Activated CD8-positive, alpha-beta memory T cell treated with anti-CD3 and anti-CD28 coated beads for 36 hours (primary cell): Measurements from ENCODE around the gene SLC39A9. TPM values are rescaled to one million over a fixed set of nuclear protein-coding genes. Genes with fewer than 3 reads are reported as not detected.

ENCODE experiments used
- CTCF ChIA-PET: fragments of 350-600 bp; sonication (Branson Sonifier 250); formaldehyde crosslinking; loops from one replicate; lab custom pipeline; 2021; ENCODE audit warnings: antibody characterized with exemption; lab: Charles Lee
- POLR2A ChIA-PET: fragments of 350-600 bp; sonication (Branson Sonifier 250); formaldehyde crosslinking; loops from one replicate; lab custom pipeline; 2021; ENCODE audit warnings: antibody characterized with exemption; lab: Charles Lee
- total RNA-seq, 2 experiments: library from RNA; stranded (reverse); gene quantifications; one replicate each; pipeline ENCODE4 v1.2.3, GENCODE V29; 2021

SLC39A9 gene, protein sequence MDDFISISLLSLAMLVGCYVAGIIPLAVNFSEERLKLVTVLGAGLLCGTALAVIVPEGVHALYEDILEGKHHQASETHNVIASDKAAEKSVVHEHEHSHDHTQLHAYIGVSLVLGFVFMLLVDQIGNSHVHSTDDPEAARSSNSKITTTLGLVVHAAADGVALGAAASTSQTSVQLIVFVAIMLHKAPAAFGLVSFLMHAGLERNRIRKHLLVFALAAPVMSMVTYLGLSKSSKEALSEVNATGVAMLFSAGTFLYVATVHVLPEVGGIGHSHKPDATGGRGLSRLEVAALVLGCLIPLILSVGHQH
- total RNA-seq = 10 to 100 TPM; 53.6 to 54.9 TPM

DNA sequence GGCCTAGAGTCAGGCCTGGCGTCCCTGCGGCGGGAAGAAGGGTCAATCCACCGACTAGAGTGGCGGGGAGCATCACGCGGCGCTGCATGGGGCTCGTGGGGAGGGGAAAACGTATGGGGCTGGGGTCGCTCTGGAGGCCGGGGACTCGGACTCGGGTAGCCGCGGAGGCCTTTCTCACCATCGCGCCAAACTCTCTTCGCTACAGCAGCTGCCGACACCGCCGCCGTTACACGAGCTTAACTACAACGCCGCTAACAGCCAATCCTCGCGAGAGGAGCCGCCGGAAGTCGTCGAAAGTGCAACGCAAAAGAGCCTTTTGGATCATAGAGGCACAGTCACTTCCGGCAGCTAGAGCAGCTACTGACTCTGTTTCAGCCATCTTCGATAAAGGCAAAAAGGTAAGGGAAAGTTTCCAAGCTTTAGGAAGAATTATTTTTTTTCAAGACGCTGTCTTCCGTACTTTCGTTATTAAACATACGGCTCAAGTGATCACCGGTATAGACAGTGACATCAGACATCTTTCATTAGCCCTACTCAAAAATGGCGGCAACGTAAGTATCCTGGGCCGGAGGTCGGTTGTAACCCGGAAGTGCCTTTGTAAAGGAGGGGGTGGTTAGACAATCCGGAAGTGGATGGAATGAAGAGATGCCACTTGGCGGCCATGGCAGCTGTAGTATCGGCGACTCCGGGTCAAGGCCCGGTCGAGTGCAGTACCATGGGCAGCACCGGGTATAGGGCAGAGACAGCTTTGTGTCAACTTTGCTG lies at the start of gene SLC39A9, which contains the start of gene ERH:
TSS of gene SLC39A9 (plus strand) at position 640 of the 765 bp plus-strand sequence. CDS start 678 bp downstream, outside the sequence.
TSS of gene ERH (minus strand) at position 247 of the 765 bp plus-strand sequence. CDS start at position 181, 66 bp downstream.
- POLR2A ChIA-PET = interaction anchor here (0.5 to 1.1 kb wide), 7 partner anchors 19 to 251 kb away, joined by 3 read pairs; no protein-coding TSS in a partner anchor
- CTCF ChIA-PET = interaction anchor here (1.1 kb wide), 1 partner anchor 19 kb away, joined by 3 read pairs; no protein-coding TSS in a partner anchor

DNA sequence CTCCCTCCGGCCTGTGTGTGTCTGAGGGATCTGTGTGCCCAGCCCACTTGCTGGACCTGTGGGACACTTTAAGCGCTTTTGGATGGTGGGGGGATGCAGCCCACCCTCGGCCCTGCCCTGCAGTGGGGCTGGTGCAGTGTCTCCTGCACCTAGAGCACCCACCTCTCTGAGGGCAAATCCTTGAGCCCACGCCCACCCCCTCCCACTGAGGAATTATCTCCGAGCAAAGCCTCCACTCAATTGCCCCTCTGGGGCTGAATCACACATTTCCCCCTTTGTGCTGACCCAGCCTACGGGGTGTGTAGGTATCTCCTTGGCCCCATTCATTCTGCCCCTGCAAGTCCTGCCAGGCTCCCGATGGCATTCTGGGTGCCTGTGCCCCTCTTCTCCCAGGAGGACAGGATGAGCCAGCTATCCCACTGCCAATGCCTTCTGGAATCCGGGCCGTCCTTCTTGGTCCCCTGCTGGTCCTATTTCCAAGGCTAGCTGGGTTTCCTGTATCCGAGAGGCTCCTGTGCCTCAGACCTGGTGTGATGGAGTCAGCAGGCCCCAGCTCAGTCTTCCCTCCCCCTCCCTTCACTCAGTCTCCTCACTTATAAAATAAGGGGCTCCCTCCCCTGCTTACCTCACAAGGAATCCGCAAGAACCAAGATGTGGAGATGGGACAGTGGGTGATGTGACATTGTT lies 49.3 kb upstream of the SLC39A9 start:
- ChIA-PET POLR2A (no interaction called here), CTCF (no interaction called here)

DNA sequence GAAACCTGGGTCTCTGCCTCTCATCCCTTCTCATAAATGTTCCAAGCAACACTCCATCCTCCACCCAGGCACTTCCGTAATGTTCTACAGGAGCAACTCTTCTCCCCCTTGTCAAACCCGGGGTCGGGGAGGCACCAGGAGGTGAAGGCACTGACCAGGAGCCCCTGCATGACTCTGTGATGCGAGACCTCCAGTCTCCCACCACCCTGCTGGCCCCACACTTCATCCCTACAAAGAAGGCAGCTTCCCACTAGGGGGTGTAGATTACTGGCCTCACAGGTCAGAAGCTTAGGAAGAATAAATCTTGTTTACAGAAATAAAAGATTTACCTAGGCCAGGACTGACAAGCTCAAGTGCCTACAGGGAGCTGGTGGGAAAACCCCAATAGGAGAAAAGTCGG lies 47.6 kb upstream of the SLC39A9 start:
- CTCF ChIA-PET = no interaction called here
- POLR2A ChIA-PET = no interaction called here

DNA sequence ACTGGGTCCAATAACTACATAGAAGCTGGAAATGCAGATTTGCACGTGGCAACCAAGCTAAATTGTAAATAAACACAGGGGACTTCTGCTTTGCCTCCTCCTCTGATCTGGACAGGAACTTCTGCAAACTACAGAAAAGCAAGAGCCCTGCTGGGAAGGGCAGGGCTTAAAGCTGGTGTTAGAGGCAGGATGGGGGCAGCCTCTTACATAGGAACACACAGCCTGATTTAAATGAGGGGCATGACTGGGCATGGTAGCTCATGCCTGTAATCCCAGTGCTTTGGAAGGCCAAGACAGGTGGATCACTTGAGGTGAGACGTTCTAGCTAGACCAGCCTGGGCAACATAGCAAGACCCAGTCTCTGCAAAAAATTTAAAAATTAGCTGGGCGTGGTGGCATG lies 47.1 kb upstream of the SLC39A9 start:
- POLR2A ChIA-PET = no interaction called here
- CTCF ChIA-PET = interaction anchor here (0.8 kb wide), 1 partner anchor 19 kb away, joined by 7 read pairs; no protein-coding TSS in a partner anchor

DNA sequence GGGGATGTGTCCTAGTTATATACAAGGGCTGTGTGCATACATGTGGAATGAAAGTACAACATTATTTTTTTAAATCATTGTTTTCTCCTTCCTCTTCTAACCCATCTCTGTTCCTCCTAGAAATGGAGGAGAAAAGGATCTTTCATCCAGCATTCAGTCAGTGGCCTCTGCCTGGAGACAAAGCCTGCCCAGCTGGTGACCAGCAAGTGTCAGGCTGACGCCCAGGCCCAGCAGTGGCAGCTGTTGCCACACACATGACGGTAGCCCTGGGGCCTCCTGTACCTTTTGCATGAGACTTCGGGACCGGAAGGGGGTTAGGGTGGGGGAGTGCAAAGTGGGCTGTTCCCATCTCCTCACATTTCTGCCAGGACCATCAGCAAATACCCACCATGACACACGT lies 46.6 kb upstream of the SLC39A9 start:
- ChIA-PET POLR2A (no interaction called here), CTCF (interaction anchor here (0.8 kb wide), 1 partner anchor 19 kb away, joined by 7 read pairs; no protein-coding TSS in a partner anchor)

DNA sequence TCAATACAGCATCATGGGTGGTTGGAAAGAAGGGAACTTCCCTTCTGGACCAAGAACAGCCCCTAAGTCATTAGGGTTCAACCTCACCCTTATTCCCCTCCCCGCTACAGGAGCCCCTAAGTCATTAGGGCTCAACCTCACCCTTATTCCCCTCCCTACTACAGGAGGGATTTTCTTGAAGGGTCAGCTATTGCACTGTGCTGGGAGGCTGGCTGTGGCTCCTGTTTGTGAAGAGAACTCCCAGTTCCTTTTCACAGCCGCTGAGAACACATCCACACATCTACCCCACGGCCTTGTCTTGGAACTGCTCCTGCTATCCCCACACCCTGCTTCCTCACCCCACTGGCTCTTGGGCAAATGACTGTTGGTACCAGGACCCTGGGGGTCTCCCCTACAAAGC lies 45.3 kb upstream of the SLC39A9 start:
- POLR2A ChIA-PET = no interaction called here
- CTCF ChIA-PET = no interaction called here

DNA sequence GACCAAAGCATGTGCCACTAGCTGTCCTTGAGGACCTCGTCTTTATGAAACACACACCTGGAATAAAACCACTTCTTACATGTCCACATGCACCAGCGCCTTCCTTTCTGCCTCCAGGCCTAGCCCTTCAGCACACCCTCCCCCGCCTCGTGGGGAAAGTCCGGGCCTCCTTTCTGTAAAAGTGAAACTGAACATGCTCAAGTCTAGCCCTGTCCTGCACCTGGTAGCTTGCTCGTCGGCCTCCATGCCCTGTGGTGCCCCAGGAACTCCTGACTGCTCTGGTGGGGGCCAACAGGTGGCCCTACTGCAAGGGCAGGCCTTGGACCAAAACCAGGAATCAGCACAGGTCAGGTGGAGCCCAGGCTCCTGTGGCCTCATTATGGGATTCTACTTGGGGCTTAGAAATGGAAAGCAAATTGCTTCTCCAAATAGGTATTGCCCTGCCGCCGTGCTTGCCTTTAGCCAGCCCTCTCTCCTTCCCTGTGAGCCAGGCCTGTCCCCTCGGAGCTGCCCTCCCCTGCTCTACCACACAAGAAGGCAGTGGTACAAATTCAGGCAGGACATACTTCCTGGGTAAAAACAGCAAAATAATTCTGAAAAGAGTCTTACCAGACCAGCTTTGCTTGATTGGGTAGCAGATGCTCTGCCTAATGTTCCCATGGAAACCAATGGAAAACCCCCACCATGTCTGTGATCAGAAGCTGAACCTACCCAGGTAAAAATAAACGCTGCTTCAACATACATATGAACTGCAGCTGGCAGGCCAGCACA lies 43.9 kb upstream of the SLC39A9 start:
- CTCF ChIA-PET = no interaction called here
- POLR2A ChIA-PET = interaction anchor here (0.6 to 0.8 kb wide), 2 partner anchors 42 to 211 kb away, joined by 4 to 5 read pairs; no protein-coding TSS in a partner anchor

DNA sequence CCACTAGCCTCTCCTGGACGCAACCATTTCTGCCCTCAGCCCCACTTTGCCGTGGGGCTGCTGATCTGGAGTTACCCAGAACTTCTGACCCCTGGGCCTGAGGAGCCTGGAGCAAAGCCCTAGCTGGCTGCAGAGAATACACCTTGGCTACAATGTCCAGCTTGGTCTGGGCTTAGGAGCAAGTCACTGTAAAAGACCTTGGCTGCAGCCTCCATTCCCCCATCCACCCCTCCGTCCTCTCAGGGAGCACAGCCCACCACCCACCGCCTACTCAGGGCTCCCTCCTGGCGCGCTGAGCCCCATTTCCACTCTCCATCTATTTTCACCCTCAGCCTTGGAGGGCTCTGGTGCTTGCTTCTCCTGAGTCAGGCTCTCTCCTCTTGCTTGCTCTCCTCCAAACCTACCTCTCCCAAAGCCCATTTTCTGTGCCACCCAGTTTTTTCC lies 43.3 kb upstream of the SLC39A9 start:
- POLR2A ChIA-PET = interaction anchor here (0.6 to 0.8 kb wide), 2 partner anchors 41 to 212 kb away, joined by 4 to 5 read pairs; no protein-coding TSS in a partner anchor
- CTCF ChIA-PET = no interaction called here

DNA sequence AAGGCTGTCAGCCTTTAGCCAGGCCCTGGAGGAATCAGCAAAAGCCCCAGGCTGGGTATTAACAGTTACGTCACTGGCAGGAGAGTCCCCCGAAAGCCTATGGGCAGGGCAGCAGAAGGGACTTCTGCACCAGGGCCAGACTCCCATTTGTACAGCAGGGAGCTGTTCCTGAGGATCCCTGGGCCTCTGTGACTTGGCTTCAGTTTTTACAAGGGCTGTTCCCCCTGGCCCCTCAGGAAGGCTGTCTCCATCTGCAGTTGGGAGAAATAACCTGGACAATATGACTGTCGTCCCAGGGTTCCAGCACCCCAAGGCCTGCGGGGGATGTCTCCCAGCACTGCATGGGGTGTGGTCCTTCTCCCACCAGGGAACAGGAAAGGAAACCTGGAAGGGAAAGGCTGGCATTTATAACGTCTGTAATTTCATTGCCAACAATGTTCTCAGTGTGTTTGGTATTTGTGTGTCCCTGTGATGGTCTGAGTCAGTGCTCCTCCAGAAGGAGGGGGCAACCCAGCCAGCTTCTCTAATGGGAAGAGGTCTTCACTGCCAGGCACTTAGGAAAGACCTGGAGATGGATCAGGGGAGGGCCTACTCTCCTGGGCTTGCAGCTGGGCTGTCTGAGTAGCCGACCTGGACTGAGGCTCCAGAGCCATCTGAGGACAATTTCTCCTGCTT lies 42.7 kb upstream of the SLC39A9 start:
- POLR2A ChIA-PET = no interaction called here
- CTCF ChIA-PET = no interaction called here

DNA sequence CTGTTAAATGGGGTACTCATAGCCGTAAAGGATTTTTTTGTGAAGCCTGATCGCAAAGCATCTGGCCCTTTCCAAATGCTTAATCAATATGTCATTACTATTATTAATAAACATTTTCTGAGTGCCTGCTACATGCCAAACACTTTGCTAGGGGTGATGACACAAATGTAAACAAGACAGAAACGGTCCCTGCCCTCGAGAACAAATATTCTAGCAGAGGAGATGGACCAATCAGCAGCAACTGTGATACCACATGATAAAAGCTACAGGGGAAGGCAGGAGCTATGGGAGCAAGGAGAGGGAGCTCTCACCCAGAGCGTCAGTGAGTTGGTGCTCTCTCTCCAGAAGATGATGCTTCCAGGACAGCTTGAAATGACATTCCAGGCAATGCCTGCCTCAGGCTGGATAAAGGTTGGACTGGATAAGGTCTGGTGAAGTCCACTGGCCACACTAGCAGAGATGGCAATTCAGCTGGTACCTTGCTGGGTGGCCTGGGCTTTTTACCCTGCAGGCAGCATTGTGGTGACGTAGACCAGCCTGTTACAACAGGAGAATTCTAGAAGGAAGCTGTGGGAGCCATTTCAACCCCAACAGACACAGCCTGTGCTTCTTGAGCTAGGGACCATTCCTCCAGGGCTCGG lies 41.5 kb upstream of the SLC39A9 start:
- ChIA-PET CTCF (no interaction called here), POLR2A (no interaction called here)

DNA sequence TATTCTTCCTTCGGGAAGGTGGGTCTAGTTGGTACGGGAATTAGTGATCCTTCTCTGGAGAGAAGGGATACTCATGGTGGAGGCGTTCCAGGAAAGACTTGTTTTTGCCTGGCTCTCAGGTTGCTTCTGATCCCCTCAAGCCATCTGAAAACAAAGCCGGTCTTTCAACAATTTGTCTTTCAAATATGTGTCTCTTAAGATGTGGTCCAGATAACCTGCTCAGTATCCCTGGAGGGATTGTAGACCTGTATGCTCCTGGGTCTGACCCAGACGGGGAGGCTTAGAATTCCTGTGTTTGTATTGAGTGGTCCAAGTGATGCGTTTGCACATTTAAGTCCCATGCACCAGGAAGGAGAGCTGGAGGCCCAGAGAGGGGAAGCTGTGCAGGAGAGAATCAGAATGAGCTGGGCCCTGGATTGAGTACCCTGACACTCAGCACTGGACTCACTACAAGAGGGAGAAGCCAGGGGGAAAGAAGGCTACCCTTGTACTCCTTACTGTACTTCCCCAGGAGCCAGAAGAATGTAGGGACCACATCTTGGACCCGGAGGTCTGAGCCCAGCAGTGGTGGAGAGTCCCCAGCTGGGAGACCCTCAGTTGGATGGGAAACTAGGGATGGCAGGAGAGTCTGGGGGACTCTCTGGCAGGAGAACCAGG lies 40.8 kb upstream of the SLC39A9 start:
- POLR2A ChIA-PET = interaction anchor here (1.0 kb wide), 1 partner anchor 41 kb away, joined by 3 read pairs; the partner anchor contains the start of genes ERH and SLC39A9
- CTCF ChIA-PET = no interaction called here

DNA sequence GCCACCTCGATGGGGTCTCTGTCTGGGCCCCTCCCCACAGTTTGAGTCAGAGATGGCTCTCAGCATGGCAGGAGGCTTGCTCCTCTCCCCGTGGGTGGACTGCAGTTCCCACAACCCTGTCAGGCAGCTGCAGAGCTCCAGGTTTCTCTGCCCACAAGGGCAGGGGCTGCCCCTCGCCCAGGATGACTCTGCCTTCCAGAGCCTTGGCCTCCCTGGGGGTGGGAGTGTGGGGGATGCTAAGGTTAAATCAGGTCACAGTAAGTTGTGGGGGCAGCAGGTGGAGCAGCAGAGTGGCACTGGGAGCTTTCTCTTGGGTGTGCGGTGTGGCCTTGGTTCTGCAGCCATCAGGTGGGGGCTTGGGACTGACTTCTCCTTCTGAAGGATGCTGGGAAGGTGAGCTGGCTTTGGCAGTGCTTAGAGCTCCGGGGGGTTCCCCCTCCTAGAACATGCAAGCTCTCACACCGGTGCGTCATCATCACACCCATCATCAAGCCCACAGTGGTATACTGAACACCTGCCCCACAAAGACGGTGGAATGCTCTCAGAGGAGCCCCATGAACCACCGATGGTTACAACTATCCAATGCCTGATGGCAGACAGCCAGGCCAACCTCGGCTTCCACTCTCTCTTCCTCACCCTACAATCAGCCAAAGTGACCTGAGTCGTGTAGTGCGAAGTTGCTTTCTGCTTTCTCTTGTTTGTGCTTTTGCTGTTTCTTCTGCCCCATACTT lies 40.1 kb upstream of the SLC39A9 start:
- POLR2A ChIA-PET = interaction anchor here (1.0 kb wide), 1 partner anchor 40 kb away, joined by 3 read pairs; the partner anchor contains the start of genes ERH and SLC39A9
- CTCF ChIA-PET = no interaction called here

DNA sequence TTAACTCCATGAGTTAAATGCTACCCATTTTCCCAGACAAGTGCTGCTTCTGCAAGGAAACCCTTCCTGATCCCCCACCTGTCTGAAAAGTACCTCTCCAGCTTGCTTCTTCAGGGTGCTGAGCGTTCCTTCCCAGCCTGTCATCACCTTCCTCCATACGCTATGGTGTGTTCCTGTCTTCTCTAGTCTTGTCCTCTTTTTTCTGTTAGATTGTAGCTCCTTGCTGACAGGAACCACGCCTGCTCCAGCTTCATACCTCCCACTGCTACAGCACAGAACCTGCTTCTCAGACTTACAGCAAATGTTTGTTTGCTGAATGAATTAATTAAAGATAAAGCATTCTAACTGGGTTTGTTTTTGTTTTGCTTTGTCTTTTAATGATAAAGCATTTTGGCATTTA lies 39.5 kb upstream of the SLC39A9 start:
- ChIA-PET CTCF (no interaction called here), POLR2A (interaction anchor here (1.0 kb wide), 1 partner anchor 39 kb away, joined by 3 read pairs; the partner anchor contains the start of genes ERH and SLC39A9)

DNA sequence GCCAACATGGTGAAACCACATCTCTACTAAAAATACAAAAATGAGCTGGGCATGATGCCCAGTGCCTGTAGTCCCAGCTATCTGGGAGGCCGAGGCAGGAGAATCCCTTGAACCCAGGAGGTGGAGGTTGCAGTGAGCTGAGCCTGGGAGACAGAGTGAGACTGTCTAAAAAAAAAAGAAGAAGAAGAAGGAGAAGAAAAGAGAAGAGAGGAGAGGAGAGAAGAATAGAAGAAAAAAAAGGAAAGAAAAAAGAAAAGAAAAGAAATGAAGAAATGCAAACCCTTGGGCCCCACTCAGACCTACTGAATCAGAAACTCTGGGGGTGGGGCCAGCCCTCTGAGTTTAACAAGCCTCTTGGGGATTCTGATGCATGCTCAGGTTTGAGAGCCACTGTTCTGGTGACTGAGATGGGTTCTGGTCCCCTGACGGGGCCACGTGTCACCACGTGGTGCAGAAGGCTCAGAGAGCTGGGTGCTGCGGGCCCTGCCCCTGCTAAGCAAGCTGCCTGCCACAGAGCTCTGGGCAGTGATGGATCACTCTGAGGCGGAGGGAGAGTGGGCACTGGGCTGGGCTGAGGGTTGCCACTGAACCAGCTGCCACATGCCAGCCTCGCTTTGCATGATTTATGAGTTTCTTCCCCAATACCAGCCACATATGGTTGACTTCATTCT lies 37.9 kb upstream of the SLC39A9 start:
- CTCF ChIA-PET = no interaction called here
- POLR2A ChIA-PET = no interaction called here

DNA sequence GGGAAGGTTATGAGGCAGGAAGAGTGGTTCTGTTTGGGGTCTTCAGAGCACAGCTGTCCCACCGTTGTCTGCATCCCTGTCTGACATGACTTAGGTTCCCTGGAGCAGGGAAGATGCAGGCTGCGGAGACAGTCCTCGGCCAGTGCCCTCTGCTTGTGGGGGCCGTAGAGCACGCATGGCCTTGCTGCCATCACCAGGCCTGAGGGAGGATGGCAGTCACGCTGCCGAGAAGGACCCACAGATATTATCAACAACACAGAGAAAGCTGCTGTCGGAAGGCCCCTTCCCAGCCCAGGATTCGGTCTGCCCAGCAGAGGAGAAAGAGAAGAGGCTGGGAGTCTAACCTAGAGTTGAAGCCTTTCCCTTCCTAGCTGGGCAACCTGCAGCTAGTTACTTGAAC lies 35.4 kb upstream of the SLC39A9 start:
- POLR2A ChIA-PET = no interaction called here
- CTCF ChIA-PET = no interaction called here

DNA sequence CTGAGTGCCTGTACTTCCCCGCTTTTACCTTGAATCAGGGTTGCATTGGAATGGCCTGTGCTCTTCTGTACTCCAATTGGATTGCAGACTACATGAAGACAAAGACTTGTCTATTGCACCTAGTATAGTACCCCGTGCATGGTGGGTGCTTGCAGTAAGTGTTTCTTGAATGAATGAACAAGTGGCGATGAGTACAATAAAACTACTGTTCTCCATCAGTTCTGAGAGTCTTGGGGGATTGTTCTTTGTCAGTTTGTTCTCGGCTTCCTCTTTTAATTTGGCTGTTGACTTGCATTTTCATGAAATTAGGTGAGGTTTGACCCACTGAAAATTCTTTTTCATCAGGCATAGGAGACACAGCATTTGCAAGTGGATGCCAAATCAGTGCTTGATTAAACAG lies 34.5 kb upstream of the SLC39A9 start:
- ChIA-PET POLR2A (no interaction called here), CTCF (no interaction called here)
